ENCODE measurements around the gene MLLT10. TPM values are rescaled to one million over a fixed set of nuclear protein-coding genes. Genes with fewer than 3 reads are reported as not detected.

Gene MLLT10
- total and polyA plus RNA-seq, 9 of the 15 experiments (the other 6 are each of a cell fraction or from before 2014, with no cell fraction given), result 18.8 to 81.4 (median 64.2) TPM

DNA sequence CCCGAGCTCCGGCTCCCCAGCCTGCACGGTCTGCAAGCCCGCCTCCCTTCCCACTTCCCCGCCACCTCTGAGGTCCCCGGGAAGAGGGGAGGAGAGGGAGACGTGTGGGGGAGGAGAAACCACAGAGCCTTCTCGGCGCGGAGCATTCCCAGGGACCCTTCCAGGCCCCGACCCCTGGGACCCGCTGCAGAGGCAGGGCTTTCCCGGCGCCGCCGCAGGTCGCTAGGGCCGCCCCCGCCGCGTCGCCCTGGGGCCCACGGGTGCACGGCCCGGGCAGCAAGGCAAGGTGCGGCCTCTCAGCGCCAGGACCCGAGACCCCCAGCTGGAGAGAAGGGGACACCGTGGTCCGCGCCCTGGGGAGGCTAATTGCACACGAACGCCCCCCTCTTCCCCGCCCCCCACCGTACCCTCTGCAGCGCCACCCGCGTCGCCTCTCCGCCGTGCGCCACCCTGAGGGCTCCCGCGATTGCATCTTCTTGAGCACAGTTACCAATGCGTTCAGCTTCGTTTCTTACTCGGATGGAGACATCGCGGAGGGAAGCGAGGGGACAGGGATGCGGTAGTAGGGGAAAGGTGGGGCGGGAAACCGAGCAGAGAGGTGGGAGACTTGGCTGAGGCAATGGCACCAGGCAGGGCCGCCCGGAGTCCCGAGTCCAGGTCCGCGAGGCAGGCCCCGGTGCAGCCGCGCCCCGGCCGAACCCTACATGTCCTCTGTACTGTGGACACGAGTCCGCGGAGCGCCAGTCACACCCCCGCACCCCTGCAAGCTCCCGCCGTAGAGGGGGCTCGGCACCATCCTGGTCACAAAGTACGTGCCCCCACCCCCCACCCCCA, 37.5 kb upstream of the MLLT10 start (continued):
- TF ChIP-seq, protein P1, sequence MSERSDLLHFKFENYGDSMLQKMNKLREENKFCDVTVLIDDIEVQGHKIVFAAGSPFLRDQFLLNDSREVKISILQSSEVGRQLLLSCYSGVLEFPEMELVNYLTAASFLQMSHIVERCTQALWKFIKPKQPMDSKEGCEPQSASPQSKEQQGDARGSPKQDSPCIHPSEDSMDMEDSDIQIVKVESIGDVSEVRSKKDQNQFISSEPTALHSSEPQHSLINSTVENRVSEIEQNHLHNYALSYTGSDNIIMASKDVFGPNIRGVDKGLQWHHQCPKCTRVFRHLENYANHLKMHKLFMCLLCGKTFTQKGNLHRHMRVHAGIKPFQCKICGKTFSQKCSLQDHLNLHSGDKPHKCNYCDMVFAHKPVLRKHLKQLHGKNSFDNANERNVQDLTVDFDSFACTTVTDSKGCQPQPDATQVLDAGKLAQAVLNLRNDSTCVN (CRISPR knock-in tag; IDR thresholded peaks at IDR 0.05), result no peak
- no peak for TF ChIP-seq ZNF778 (CRISPR knock-in tag; IDR thresholded peaks at IDR 0.05)
- TF ChIP-seq ZNF699 (CRISPR knock-in tag; IDR thresholded peaks at IDR 0.05; ENCODE audit: insufficient replicate concordance), result no peak
- TF ChIP-seq NFIC (IDR thresholded peaks at IDR 0.05), result no peak
- TF ChIP-seq, protein P2, sequence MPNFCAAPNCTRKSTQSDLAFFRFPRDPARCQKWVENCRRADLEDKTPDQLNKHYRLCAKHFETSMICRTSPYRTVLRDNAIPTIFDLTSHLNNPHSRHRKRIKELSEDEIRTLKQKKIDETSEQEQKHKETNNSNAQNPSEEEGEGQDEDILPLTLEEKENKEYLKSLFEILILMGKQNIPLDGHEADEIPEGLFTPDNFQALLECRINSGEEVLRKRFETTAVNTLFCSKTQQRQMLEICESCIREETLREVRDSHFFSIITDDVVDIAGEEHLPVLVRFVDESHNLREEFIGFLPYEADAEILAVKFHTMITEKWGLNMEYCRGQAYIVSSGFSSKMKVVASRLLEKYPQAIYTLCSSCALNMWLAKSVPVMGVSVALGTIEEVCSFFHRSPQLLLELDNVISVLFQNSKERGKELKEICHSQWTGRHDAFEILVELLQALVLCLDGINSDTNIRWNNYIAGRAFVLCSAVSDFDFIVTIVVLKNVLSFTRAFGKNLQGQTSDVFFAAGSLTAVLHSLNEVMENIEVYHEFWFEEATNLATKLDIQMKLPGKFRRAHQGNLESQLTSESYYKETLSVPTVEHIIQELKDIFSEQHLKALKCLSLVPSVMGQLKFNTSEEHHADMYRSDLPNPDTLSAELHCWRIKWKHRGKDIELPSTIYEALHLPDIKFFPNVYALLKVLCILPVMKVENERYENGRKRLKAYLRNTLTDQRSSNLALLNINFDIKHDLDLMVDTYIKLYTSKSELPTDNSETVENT (CRISPR knock-in tag; IDR thresholded peaks at IDR 0.05), result 0 out of 2 replicates have a peak, but pooled peaks have one; percentile 24
- TF ChIP-seq ZFP36 (IDR thresholded peaks at IDR 0.05; ENCODE audit: low read depth, low read length, partially characterized antibody), result peak; percentile 15
- no peak for TF ChIP-seq GMEB1 (CRISPR knock-in tag; IDR thresholded peaks at IDR 0.05)
- TF ChIP-seq SMAD4 (CRISPR knock-in tag; conservative IDR thresholded peaks at IDR 0.05), result no peak
- TF ChIP-seq, protein P3, sequence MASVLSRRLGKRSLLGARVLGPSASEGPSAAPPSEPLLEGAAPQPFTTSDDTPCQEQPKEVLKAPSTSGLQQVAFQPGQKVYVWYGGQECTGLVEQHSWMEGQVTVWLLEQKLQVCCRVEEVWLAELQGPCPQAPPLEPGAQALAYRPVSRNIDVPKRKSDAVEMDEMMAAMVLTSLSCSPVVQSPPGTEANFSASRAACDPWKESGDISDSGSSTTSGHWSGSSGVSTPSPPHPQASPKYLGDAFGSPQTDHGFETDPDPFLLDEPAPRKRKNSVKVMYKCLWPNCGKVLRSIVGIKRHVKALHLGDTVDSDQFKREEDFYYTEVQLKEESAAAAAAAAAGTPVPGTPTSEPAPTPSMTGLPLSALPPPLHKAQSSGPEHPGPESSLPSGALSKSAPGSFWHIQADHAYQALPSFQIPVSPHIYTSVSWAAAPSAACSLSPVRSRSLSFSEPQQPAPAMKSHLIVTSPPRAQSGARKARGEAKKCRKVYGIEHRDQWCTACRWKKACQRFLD (CRISPR knock-in tag; IDR thresholded peaks at IDR 0.05), result 0 out of 2 replicates have a peak, but pooled peaks have one; percentile 41
- no peak for TF ChIP-seq TOE1 (IDR thresholded peaks at IDR 0.05; ENCODE audit: borderline replicate concordance)
- TF ChIP-seq TOE1 (CRISPR knock-in tag; IDR thresholded peaks at IDR 0.05; ENCODE audit: borderline replicate concordance, low read depth), result no peak
- no peak for TF ChIP-seq U2AF1 (optimal IDR thresholded peaks at IDR 0.05; ENCODE audit: low read depth, low read length)
- TF ChIP-seq KLF16 (IDR thresholded peaks at IDR 0.05), result 0 out of 2 replicates have a peak, but pooled peaks have one; percentile 22
- peak; percentile 15; the same call in 1 of the 2 replicates for TF ChIP-seq FOXP4 (CRISPR knock-in tag; IDR thresholded peaks at IDR 0.05; ENCODE audit: borderline replicate concordance)
- no peak for TF ChIP-seq NR0B1 (IDR thresholded peaks at IDR 0.05; ENCODE audit: partially characterized antibody)
- TF ChIP-seq PTRF (tag; IDR thresholded peaks at IDR 0.05), result no peak
